Activated T-cell treated with anti-CD3 and anti-CD28 coated beads for 48 hours (primary cell): ENCODE data around the gene ZDHHC14.
"Not testable (repeated sequence)": the region's sequence is repeated elsewhere in the genome, so short reads cannot be mapped to it uniquely, and the experiment has no call there.

Experiments
- DNase-seq: peaks from one replicate; pipeline ENCODE4 v3.0.0-alpha.2; 2020; ENCODE audit warnings: low read depth

Gene ZDHHC14

GRCh38 chr6:157689875-157690274 is 308.9 kb downstream of the ZDHHC14 start:
- no peak for DNase-seq

- DNase-seq = no peak
Measured at GRCh38 chr6:157690441-157691210, 309.6 kb downstream of the ZDHHC14 start.

GRCh38 chr6:157691621-157692020 is 310.6 kb downstream of the ZDHHC14 start:
- DNase-seq = not testable (repeated sequence)

GRCh38 chr6:157693867-157694266 is 312.9 kb downstream of the ZDHHC14 start:
- DNase-seq = no peak

GRCh38 chr6:157695301-157696040 is 314.5 kb downstream of the ZDHHC14 start:
- no peak for DNase-seq

GRCh38 chr6:157699777-157700636 is 319.0 kb downstream of the ZDHHC14 start:
- DNase-seq = no peak

- not testable (repeated sequence) for DNase-seq
Measured at GRCh38 chr6:157706351-157706750, 325.4 kb downstream of the ZDHHC14 start.

- no peak for DNase-seq
Measured at GRCh38 chr6:157706883-157707282, 325.9 kb downstream of the ZDHHC14 start.

- no peak for DNase-seq
Measured at GRCh38 chr6:157707576-157707975, 326.6 kb downstream of the ZDHHC14 start.

- DNase-seq = no peak
Measured at GRCh38 chr6:157708239-157708638, 327.2 kb downstream of the ZDHHC14 start.

GRCh38 chr6:157708933-157709332 is 327.9 kb downstream of the ZDHHC14 start:
- no peak for DNase-seq

GRCh38 chr6:157709555-157709954 is 328.6 kb downstream of the ZDHHC14 start:
- DNase-seq = no peak

GRCh38 chr6:157710604-157711003 is 329.6 kb downstream of the ZDHHC14 start:
- DNase-seq = no peak

- no peak for DNase-seq
Measured at GRCh38 chr6:157711060-157711459, 330.1 kb downstream of the ZDHHC14 start.

- no peak for DNase-seq
Measured at GRCh38 chr6:157712585-157713295, 331.8 kb downstream of the ZDHHC14 start.

GRCh38 chr6:157713451-157714152 is 332.6 kb downstream of the ZDHHC14 start:
- no peak for DNase-seq

- DNase-seq = no peak
Measured at GRCh38 chr6:157714153-157714490, 333.1 kb downstream of the ZDHHC14 start.

GRCh38 chr6:157715728-157716164 is 334.8 kb downstream of the ZDHHC14 start:
- no peak for DNase-seq

GRCh38 chr6:157716251-157716995 is 335.4 kb downstream of the ZDHHC14 start:
- DNase-seq = no peak

- DNase-seq = no peak
Measured at GRCh38 chr6:157717340-157717748, 336.4 kb downstream of the ZDHHC14 start.
